ENCODE data around the gene WDR27.
A peak's percentile ranks its signal among the peaks of the same experiment; 100 is the strongest.
"Not testable (repeated sequence)": the region's sequence is repeated elsewhere in the genome, so short reads cannot be mapped to it uniquely, and the experiment has no call there.

The WDR27 gene

GRCh38 chr6:169451065-169451838, 250.6 kb downstream of the WDR27 start:
- H3K27ac ChIP-seq (ENCODE audit: low read depth, low read length), result peak overlapping the region; percentile 37
- H3K9me3 ChIP-seq (ENCODE audit: control insufficient read depth in 5 of 5, low read length in 5 of 5), result peaks cover 0 to 2% (median 0%) of the 10 kb centered on the region in 5 donors
- H3K9ac ChIP-seq (ENCODE audit: low read length in 5 of 5), result peak overlapping the region in 1 of 5 donors; percentile 36
- peaks cover 0 to 2% (median 0%) of the 10 kb centered on the region in 5 donors for H3K36me3 ChIP-seq (ENCODE audit: control insufficient read depth in 5 of 5, insufficient read depth in 5 of 5, low read length in 5 of 5)
- peaks cover 0 to 13% (median 6%) of the 10 kb centered on the region in 5 donors for H3K4me1 ChIP-seq (ENCODE audit: control insufficient read depth in 5 of 5, insufficient read depth in 5 of 5, low read length in 5 of 5)
- H3K27me3 ChIP-seq (ENCODE audit: control insufficient read depth in 5 of 5, insufficient read depth in 4 of 5, low read length in 5 of 5), result no peaks in the 10 kb centered on the region
- H3K4me3 ChIP-seq (ENCODE audit: low read depth in 1 of 5, low read length in 5 of 5), result no peak overlapping the region

GRCh38 chr6:169450097-169450496, 251.7 kb downstream of the WDR27 start:
- H3K36me3 ChIP-seq (ENCODE audit: control insufficient read depth in 5 of 5, insufficient read depth in 5 of 5, low read length in 5 of 5), result no peaks in the 10 kb centered on the region
- H3K9ac ChIP-seq (ENCODE audit: low read length in 5 of 5), result no peak overlapping the region
- H3K4me3 ChIP-seq (ENCODE audit: low read depth in 1 of 5, low read length in 5 of 5), result no peak overlapping the region
- no peaks in the 10 kb centered on the region for H3K9me3 ChIP-seq (ENCODE audit: control insufficient read depth in 5 of 5, low read length in 5 of 5)
- H3K4me1 ChIP-seq (ENCODE audit: control insufficient read depth in 5 of 5, insufficient read depth in 5 of 5, low read length in 5 of 5), result peaks cover 0 to 13% (median 6%) of the 10 kb centered on the region in 5 donors
- H3K27ac ChIP-seq (ENCODE audit: low read depth, low read length), result no peak overlapping the region
- H3K27me3 ChIP-seq (ENCODE audit: control insufficient read depth in 5 of 5, insufficient read depth in 4 of 5, low read length in 5 of 5), result no peaks in the 10 kb centered on the region

DNA sequence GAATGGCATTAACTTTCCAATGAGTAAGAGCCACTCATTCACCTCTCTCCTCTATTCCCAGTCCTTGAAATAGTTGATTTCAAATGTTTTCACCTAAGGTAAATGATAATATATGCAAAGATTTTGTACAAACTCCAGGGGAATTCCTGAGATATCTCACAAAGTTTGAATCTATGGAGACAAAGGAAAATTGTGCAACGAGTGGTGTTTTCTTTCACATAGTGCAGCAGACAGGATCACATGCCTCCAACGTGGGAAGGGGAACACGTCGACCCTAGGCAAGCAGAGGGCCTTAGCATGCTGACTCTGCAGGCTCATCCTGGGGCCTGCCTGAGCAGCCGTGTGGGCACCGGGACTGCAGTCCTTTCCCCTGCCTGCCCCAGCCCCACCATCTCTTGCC, 252.6 kb downstream of the WDR27 start:
- H3K9ac ChIP-seq (ENCODE audit: low read length in 5 of 5), result no peak overlapping the region

DNA sequence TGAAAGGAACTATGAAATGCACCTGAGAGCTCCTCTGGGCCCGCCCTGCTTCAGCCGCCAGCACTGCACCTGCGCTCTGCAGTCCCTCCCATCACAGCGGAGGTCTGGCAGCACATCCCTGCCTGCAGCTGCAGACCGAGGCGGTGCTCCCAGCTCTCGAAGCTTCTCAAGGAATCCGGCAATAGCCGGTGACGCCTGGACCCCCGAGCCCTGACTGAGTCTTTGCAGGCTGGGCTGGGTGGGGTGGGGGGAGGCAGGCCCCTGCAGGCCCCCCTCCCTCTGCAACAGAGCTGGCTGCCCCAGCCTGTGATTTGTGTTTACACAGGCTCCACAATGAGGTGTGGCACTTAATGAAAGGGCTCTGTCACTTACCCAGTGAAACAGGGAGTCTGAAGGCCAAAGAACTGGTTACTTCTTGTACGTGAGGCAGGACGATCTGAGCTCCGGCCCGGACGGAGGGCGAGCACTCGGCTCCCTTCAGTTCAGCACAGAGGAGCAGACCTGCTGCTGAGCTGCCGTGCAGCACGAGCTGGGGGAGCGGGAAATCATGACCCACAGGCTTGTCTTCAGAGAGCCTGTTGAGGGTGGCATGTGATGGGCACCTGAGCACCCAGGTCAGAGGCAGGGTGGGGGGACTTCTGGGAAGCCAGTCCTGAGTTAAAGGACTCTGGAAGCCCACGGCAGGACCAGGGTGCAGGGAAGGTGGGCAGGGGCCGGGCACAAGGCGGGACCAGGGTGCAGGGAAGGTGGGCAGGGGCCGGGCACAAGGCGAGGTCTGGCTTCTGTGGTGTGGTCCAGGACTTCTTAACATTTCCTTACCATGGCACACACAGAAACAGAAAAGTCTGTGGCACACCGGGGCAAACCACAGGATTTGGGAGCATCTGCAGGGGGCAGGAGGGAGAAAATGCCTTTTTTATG, 255.9 kb downstream of the WDR27 start:
- Histone ChIP-seq H3K9ac (ENCODE audit: low read length in 5 of 5) (no peak overlapping the region), H3K27me3 (ENCODE audit: control insufficient read depth in 5 of 5, insufficient read depth in 4 of 5, low read length in 5 of 5) (no peaks in the 10 kb centered on the region), H3K27ac (ENCODE audit: low read depth, low read length) (no peak overlapping the region), H3K4me3 (ENCODE audit: low read depth in 1 of 5, low read length in 5 of 5) (no peak overlapping the region), H3K9me3 (ENCODE audit: control insufficient read depth in 5 of 5, low read length in 5 of 5) (no peaks in the 10 kb centered on the region), H3K36me3 (ENCODE audit: control insufficient read depth in 5 of 5, insufficient read depth in 5 of 5, low read length in 5 of 5) (no peaks in the 10 kb centered on the region), H3K4me1 (ENCODE audit: control insufficient read depth in 5 of 5, insufficient read depth in 5 of 5, low read length in 5 of 5) (no peaks in the 10 kb centered on the region)

More for the DNA sequence above, 252.6 kb downstream of the WDR27 start:
- Histone ChIP-seq H3K4me1 (ENCODE audit: control insufficient read depth in 5 of 5, insufficient read depth in 5 of 5, low read length in 5 of 5) (peaks cover 0 to 7% (median under 1%) of the 10 kb centered on the region in 5 donors), H3K27me3 (ENCODE audit: control insufficient read depth in 5 of 5, insufficient read depth in 4 of 5, low read length in 5 of 5) (no peaks in the 10 kb centered on the region), H3K9me3 (ENCODE audit: control insufficient read depth in 5 of 5, low read length in 5 of 5) (no peaks in the 10 kb centered on the region), H3K36me3 (ENCODE audit: control insufficient read depth in 5 of 5, insufficient read depth in 5 of 5, low read length in 5 of 5) (no peaks in the 10 kb centered on the region), H3K27ac (ENCODE audit: low read depth, low read length) (no peak overlapping the region), H3K4me3 (ENCODE audit: low read depth in 1 of 5, low read length in 5 of 5) (no peak overlapping the region)

DNA sequence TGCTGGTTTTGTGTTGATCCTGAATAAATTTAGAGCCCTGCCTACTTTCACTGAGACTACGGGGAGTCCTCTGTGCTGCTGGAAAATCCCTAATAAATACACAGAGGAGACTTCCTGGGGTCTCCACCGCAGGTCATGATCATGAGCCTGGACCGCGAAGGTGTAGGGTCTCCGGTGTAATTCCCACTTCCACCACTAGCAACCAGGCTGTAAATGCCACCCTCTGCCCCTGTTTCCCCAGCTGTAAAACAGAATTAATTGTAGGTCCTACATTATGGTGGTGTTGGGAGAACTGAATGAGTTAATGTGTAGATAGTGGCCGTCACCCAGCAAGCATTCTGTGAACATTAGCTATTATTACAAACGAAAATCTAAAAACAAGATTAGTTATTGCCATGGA, 256.6 kb downstream of the WDR27 start:
- no peak overlapping the region for H3K4me3 ChIP-seq (ENCODE audit: low read depth in 1 of 5, low read length in 5 of 5)
- H3K27ac ChIP-seq (ENCODE audit: low read depth, low read length), result no peak overlapping the region
- no peaks in the 10 kb centered on the region for H3K27me3 ChIP-seq (ENCODE audit: control insufficient read depth in 5 of 5, insufficient read depth in 4 of 5, low read length in 5 of 5)
- no peaks in the 10 kb centered on the region for H3K4me1 ChIP-seq (ENCODE audit: control insufficient read depth in 5 of 5, insufficient read depth in 5 of 5, low read length in 5 of 5)
- H3K9me3 ChIP-seq (ENCODE audit: control insufficient read depth in 5 of 5, low read length in 5 of 5), result no peaks in the 10 kb centered on the region
- H3K36me3 ChIP-seq (ENCODE audit: control insufficient read depth in 5 of 5, insufficient read depth in 5 of 5, low read length in 5 of 5), result no peaks in the 10 kb centered on the region
- no peak overlapping the region for H3K9ac ChIP-seq (ENCODE audit: low read length in 5 of 5)

GRCh38 chr6:169441292-169441691, 260.5 kb downstream of the WDR27 start:
- Histone ChIP-seq H3K27me3 (ENCODE audit: control insufficient read depth in 5 of 5, insufficient read depth in 4 of 5, low read length in 5 of 5) (no peaks in the 10 kb centered on the region), H3K36me3 (ENCODE audit: control insufficient read depth in 5 of 5, insufficient read depth in 5 of 5, low read length in 5 of 5) (no peaks in the 10 kb centered on the region), H3K4me3 (ENCODE audit: low read depth in 1 of 5, low read length in 5 of 5) (no peak overlapping the region), H3K9me3 (ENCODE audit: control insufficient read depth in 5 of 5, low read length in 5 of 5) (no peaks in the 10 kb centered on the region), H3K9ac (ENCODE audit: low read length in 5 of 5) (no peak overlapping the region), H3K27ac (ENCODE audit: low read depth, low read length) (no peak overlapping the region), H3K4me1 (ENCODE audit: control insufficient read depth in 5 of 5, insufficient read depth in 5 of 5, low read length in 5 of 5) (no peaks in the 10 kb centered on the region)

DNA sequence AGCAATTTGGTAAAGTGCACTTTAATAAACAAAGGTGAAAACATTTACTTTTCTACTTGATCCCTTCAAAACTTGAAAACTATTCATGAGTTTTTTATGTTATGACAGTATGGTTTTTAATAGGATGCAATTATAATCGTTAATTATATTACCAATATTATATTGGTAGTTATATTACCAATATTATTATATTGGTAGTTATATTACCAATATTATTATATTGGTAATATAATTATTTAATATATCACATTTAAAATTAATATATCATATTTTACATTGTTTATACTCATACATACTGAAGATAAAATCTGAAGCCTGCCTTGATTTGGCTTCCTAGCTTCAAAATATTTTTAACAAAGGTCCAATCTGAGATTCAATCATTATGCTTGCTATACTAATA, 262.1 kb downstream of the WDR27 start:
- no peak overlapping the region for H3K4me3 ChIP-seq (ENCODE audit: low read depth in 1 of 5, low read length in 5 of 5)
- no peak overlapping the region for H3K27ac ChIP-seq (ENCODE audit: low read depth, low read length)
- H3K27me3 ChIP-seq (ENCODE audit: control insufficient read depth in 5 of 5, insufficient read depth in 4 of 5, low read length in 5 of 5), result no peaks in the 10 kb centered on the region

GRCh38 chr6:169434554-169434953, 267.3 kb downstream of the WDR27 start:
- peaks cover 0 to 24% (median 22%) of the 10 kb centered on the region in 5 donors for H3K9me3 ChIP-seq (ENCODE audit: control insufficient read depth in 5 of 5, low read length in 5 of 5)
- H3K4me3 ChIP-seq (ENCODE audit: low read depth in 1 of 5, low read length in 5 of 5); H3K4me1 ChIP-seq (ENCODE audit: control insufficient read depth in 5 of 5, insufficient read depth in 5 of 5, low read length in 5 of 5); H3K36me3 ChIP-seq (ENCODE audit: control insufficient read depth in 5 of 5, insufficient read depth in 5 of 5, low read length in 5 of 5); H3K27ac ChIP-seq (ENCODE audit: low read depth, low read length); H3K9ac ChIP-seq (ENCODE audit: low read length in 5 of 5); H3K27me3 ChIP-seq (ENCODE audit: control insufficient read depth in 5 of 5, insufficient read depth in 4 of 5, low read length in 5 of 5): not testable (repeated sequence)

More for the DNA sequence above, 262.1 kb downstream of the WDR27 start:
- Histone ChIP-seq H3K9me3 (ENCODE audit: control insufficient read depth in 5 of 5, low read length in 5 of 5) (no peaks in the 10 kb centered on the region), H3K4me1 (ENCODE audit: control insufficient read depth in 5 of 5, insufficient read depth in 5 of 5, low read length in 5 of 5) (no peaks in the 10 kb centered on the region), H3K36me3 (ENCODE audit: control insufficient read depth in 5 of 5, insufficient read depth in 5 of 5, low read length in 5 of 5) (no peaks in the 10 kb centered on the region), H3K9ac (ENCODE audit: low read length in 5 of 5) (no peak overlapping the region)

- Histone ChIP-seq H3K9ac (ENCODE audit: low read length in 5 of 5) (no peak overlapping the region), H3K36me3 (ENCODE audit: control insufficient read depth in 5 of 5, insufficient read depth in 5 of 5, low read length in 5 of 5) (no peaks in the 10 kb centered on the region), H3K9me3 (ENCODE audit: control insufficient read depth in 5 of 5, low read length in 5 of 5) (peaks cover 0 to 27% (median 22%) of the 10 kb centered on the region in 5 donors), H3K27me3 (ENCODE audit: control insufficient read depth in 5 of 5, insufficient read depth in 4 of 5, low read length in 5 of 5) (no peaks in the 10 kb centered on the region), H3K4me3 (ENCODE audit: low read depth in 1 of 5, low read length in 5 of 5) (no peak overlapping the region), H3K27ac (ENCODE audit: low read depth, low read length) (no peak overlapping the region), H3K4me1 (ENCODE audit: control insufficient read depth in 5 of 5, insufficient read depth in 5 of 5, low read length in 5 of 5) (peaks cover 0 to 21% (median 14%) of the 10 kb centered on the region in 5 donors)
Measured at GRCh38 chr6:169429001-169429400, 272.8 kb downstream of the WDR27 start.

DNA sequence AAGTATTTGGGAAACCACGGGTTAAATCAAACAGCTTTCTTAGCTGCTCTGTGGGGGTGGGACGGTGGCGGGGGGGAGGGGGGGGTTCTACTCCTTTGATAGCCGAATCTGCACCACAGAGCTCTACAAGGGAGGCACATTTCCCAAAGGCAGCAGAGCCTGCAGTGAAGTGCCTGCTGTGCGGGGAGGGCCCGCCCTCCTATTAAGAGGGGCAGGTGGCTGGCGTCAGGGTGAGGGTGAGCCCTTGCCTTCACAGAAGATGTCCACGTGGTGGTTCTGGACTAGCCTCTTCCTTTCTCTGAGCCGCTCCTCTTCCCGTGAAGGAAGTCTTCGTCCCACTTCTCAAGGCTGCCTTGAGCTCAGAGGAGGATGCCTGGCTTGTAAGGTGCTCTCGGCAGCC, 273.3 kb downstream of the WDR27 start:
- Histone ChIP-seq H3K27ac (ENCODE audit: low read depth, low read length) (no peak overlapping the region), H3K4me1 (ENCODE audit: control insufficient read depth in 5 of 5, insufficient read depth in 5 of 5, low read length in 5 of 5) (peaks cover 0 to 21% (median 14%) of the 10 kb centered on the region in 5 donors), H3K36me3 (ENCODE audit: control insufficient read depth in 5 of 5, insufficient read depth in 5 of 5, low read length in 5 of 5) (no peaks in the 10 kb centered on the region), H3K27me3 (ENCODE audit: control insufficient read depth in 5 of 5, insufficient read depth in 4 of 5, low read length in 5 of 5) (no peaks in the 10 kb centered on the region), H3K9me3 (ENCODE audit: control insufficient read depth in 5 of 5, low read length in 5 of 5) (peaks cover 0 to 27% (median 22%) of the 10 kb centered on the region in 5 donors), H3K4me3 (ENCODE audit: low read depth in 1 of 5, low read length in 5 of 5) (no peak overlapping the region), H3K9ac (ENCODE audit: low read length in 5 of 5) (no peak overlapping the region)

All from subcutaneous abdominal adipose tissue (tissue), 5 donors.